HEK293T (cell line): ENCODE data around the gene PDS5A.
"Not testable (repeated sequence)": the region's sequence is repeated elsewhere in the genome, so short reads cannot be mapped to it uniquely, and the experiment has no call there.

Experiments used
- CTCF ChIA-PET: fragments of 350-600 bp; formaldehyde crosslinking; extraction: SDS; loops from one replicate; lab custom pipeline; 2021; ENCODE audit warnings: antibody characterized with exemption, inconsistent platforms; lab: Yijun Ruan, JAX
- POLR2A ChIA-PET: fragments of 350-600 bp; formaldehyde crosslinking; extraction: SDS; loops from one replicate; lab custom pipeline; 2020; ENCODE audit warnings: antibody characterized with exemption, inconsistent platforms; lab: Yijun Ruan, JAX
- DNase-seq: peaks from one replicate; pipeline ENCODE4 v3.0.0; 2012; ENCODE audit warnings: mixed read lengths; ENCODE audit errors: extremely low spot score
- ARNT ChIP-seq: fragments of 450-650 bp; IDR thresholded peaks from 2 replicates; pipeline ENCODE4 v1.6.1; 2017; ENCODE audit warnings: mild to moderate bottlenecking
- BHLHE40 ChIP-seq: fragments of 450-650 bp; IDR thresholded peaks from 2 replicates; pipeline ENCODE4 v1.6.1; 2016; ENCODE audit warnings: mild to moderate bottlenecking, moderate library complexity, borderline replicate concordance
- CTBP1 ChIP-seq: fragments of 450-650 bp; IDR thresholded peaks from 2 replicates; pipeline ENCODE4 v1.6.1; 2016; ENCODE audit warnings: borderline replicate concordance
- ELF4 ChIP-seq: fragments of 450-650 bp; IDR thresholded peaks from 2 replicates; pipeline ENCODE4 v1.6.1; 2017; ENCODE audit warnings: antibody characterized with exemption
- FOXA1 ChIP-seq: fragments of 450-650 bp; IDR thresholded peaks from 2 replicates; pipeline ENCODE4 v1.6.1; 2016; ENCODE audit warnings: mild to moderate bottlenecking
- FOXK2 ChIP-seq: fragments of 450-650 bp; IDR thresholded peaks from 2 replicates; pipeline ENCODE4 v1.6.1; 2016; ENCODE audit warnings: mild to moderate bottlenecking
- FOXM1 ChIP-seq: fragments of 450-650 bp; IDR thresholded peaks from 2 replicates; pipeline ENCODE4 v1.6.1; 2017; ENCODE audit warnings: mild to moderate bottlenecking, borderline replicate concordance
- HDGF ChIP-seq: fragments of 450-650 bp; IDR thresholded peaks from 2 replicates; pipeline ENCODE4 v1.6.1; 2017; ENCODE audit warnings: antibody characterized with exemption, borderline replicate concordance
- L3MBTL2 ChIP-seq: fragments of 450-650 bp; conservative IDR thresholded peaks from 2 replicates; pipeline ENCODE4 v1.6.1; 2016; ENCODE audit warnings: mild to moderate bottlenecking
- LEF1 ChIP-seq: fragments of 450-650 bp; IDR thresholded peaks from 2 replicates; pipeline ENCODE4 v1.6.1; 2017; ENCODE audit warnings: mild to moderate bottlenecking, borderline replicate concordance
- NFRKB ChIP-seq: fragments of 450-650 bp; IDR thresholded peaks from 2 replicates; pipeline ENCODE4 v1.6.1; 2016; ENCODE audit warnings: mild to moderate bottlenecking, moderate library complexity
- PKNOX1 ChIP-seq: fragments of 450-650 bp; IDR thresholded peaks from 2 replicates; pipeline ENCODE4 v1.6.1; 2016
- SP1 ChIP-seq: fragments of 450-650 bp; IDR thresholded peaks from 2 replicates; pipeline ENCODE4 v1.6.1; 2017
- SUZ12 ChIP-seq: fragments of 450-650 bp; IDR thresholded peaks from 2 replicates; pipeline ENCODE4 v1.6.1; 2016; ENCODE audit warnings: mild to moderate bottlenecking
- TARDBP ChIP-seq: fragments of 450-650 bp; IDR thresholded peaks from 2 replicates; pipeline ENCODE4 v1.6.1; 2016
- ZNF384 ChIP-seq: fragments of 450-650 bp; IDR thresholded peaks from 2 replicates; pipeline ENCODE4 v1.6.1; 2016

PDS5A gene

GRCh38 chr4:39913471-39913870 lies 64.2 kb downstream of the PDS5A start:
- CTCF ChIA-PET = no interaction called here
- DNase-seq = no peak
- POLR2A ChIA-PET = no interaction called here
- TF ChIP-seq ARNT (no peak), FOXM1 (no peak), PKNOX1 (no peak), ELF4 (no peak), TARDBP (no peak), NFRKB (no peak), FOXK2 (no peak), SP1 (no peak), L3MBTL2 (no peak), CTBP1 (no peak), FOXA1 (no peak), SUZ12 (no peak), LEF1 (no peak), BHLHE40 (no peak)

GRCh38 chr4:39910064-39910463 lies 67.6 kb downstream of the PDS5A start:
- TF ChIP-seq BHLHE40 (no peak), FOXM1 (no peak), ELF4 (no peak), TARDBP (no peak), L3MBTL2 (no peak), HDGF (no peak), LEF1 (no peak), NFRKB (no peak), ARNT (no peak), PKNOX1 (no peak), SUZ12 (no peak), FOXK2 (no peak), SP1 (no peak), CTBP1 (no peak), ZNF384 (no peak), FOXA1 (no peak)
- ChIA-PET CTCF (no interaction called here), POLR2A (no interaction called here)
- no peak for DNase-seq

GRCh38 chr4:39908284-39908683 lies 69.4 kb downstream of the PDS5A start:
- no peak for TF ChIP-seq FOXM1
- no peak for TF ChIP-seq ZNF384
- TF ChIP-seq NFRKB = no peak
- TF ChIP-seq ARNT = no peak
- TF ChIP-seq L3MBTL2 = no peak
- TF ChIP-seq FOXK2 = no peak
- TF ChIP-seq FOXA1 = no peak
- TF ChIP-seq TARDBP = no peak
- no peak for TF ChIP-seq ELF4
- DNase-seq = no peak
- ChIA-PET CTCF (interaction anchor here (0.8 kb wide), 1 partner anchor 1149 kb away, joined by 3 read pairs; no protein-coding TSS in a partner anchor), POLR2A (no interaction called here)

GRCh38 chr4:39905656-39906055 lies 72.1 kb downstream of the PDS5A start:
- POLR2A ChIA-PET = no interaction called here
- no peak for DNase-seq
- TF ChIP-seq L3MBTL2 (no peak), FOXM1 (no peak), ARNT (no peak)
- CTCF ChIA-PET = no interaction called here

GRCh38 chr4:39905019-39905418 lies 72.7 kb downstream of the PDS5A start:
- CTCF ChIA-PET, DNase-seq, POLR2A ChIA-PET: not testable (repeated sequence)

- DNase-seq = no peak
- POLR2A ChIA-PET = no interaction called here
- TF ChIP-seq BHLHE40 (no peak), ARNT (no peak), FOXM1 (no peak), ELF4 (no peak), FOXA1 (no peak), CTBP1 (no peak), ZNF384 (no peak), SP1 (no peak), TARDBP (no peak), NFRKB (no peak), HDGF (no peak)
- CTCF ChIA-PET = interaction anchor here (0.6 kb wide), 1 partner anchor 462 kb away, joined by 3 read pairs; no protein-coding TSS in a partner anchor
These were observed 76.7 kb downstream of the PDS5A start for GRCh38 chr4:39900966-39901365.

- ChIA-PET POLR2A (no interaction called here), CTCF (no interaction called here)
- DNase-seq = no peak
- no peak for TF ChIP-seq TARDBP
- TF ChIP-seq PKNOX1 = no peak
- no peak for TF ChIP-seq ELF4
- no peak for TF ChIP-seq L3MBTL2
- TF ChIP-seq BHLHE40 = no peak
- TF ChIP-seq FOXK2 = no peak
- no peak for TF ChIP-seq FOXM1
- TF ChIP-seq ARNT = no peak
- no peak for TF ChIP-seq ZNF384
- no peak for TF ChIP-seq HDGF
- no peak for TF ChIP-seq SP1
- no peak for TF ChIP-seq FOXA1
- no peak for TF ChIP-seq NFRKB
- TF ChIP-seq CTBP1 = no peak
These were observed 78.4 kb downstream of the PDS5A start for GRCh38 chr4:39899291-39899690.
